Kidney glomerular epithelial cell (primary cell): Measurements from ENCODE around the gene CHST11.

Experiments used
- DNase-seq: peaks from one replicate; lab custom pipeline; 2025; lab: John Stamatoyannopoulos, UW

Gene CHST11

DNA sequence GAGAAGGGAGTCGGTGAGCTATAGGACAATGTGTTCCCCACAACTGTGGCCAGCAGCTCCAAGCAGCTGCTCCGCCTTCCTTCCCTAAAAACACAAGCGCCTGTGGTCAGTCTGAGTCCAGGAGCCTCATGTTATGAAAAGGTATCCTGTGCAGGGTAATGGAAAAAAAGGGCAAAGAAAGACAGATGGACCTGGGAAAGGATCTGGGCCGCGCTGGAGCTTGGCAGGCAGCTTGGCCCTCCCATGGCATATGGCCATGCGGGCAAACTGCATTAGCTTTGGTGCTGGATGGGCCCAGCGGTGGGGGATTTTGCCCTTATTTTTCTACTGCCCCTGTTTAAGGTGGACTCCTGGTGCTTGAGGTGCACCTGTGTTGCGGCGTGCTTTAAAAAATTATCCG is 23.7 kb upstream of the CHST11 start:
- no peak for DNase-seq

DNA sequence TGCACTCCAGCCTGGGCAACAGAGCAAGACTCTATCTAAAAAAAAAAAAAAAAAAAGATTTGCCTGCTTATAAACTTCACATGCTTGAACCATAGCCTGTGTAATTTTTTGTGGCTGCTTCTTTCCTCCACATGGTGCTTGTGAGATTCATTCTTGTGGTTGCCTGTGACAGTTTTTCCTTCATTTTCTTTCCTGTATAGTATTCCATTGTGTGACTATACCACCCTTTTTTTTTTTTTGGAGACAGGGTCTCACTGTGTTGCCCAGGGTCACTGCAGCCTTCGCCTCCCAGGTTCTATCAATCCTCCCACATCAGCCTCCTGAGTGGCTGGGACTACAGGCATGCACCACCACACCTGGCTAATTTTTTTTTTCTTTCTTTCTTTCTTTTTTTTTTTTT is 22.6 kb upstream of the CHST11 start:
- no peak for DNase-seq

DNA sequence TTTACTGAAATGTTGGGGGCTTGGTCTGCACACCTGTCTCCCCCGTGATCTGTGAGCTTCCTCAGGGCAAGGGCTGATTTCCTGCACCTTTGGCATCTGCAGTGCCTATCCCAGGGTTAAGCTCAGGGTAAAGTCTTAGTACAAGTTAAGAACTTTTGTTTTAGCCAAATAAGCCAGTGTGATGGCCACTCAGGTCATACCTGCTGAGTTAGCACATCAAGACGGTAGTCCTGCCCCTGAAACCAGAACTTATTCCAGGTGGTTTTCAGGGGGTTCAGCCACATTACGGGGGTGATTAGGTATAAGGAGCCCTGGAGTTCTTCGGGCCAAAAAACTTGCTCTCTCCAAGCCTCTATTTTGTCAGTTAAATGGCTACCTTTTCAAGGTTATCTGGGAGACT is 21.6 kb upstream of the CHST11 start:
- DNase-seq, result no peak

DNA sequence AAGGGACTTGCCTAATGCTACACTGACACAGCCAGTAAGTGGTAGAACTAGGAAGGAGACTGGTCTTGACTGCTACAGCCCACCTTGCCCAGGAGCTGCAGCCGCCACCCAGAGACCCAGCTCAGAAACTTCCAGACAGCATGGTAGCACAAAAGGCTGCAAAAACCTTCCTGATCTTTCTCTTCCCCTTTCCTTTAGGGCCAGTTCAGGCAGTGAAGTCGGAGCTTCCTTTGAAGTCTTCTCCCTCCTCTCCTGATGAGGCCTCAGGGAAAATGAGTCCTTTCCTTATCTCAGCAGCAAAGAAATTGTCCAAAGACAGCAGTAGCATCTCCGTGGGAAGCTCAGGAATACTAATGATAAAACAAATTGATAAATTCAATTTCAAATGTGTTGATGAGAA is 21.0 kb upstream of the CHST11 start:
- DNase-seq, result no peak

DNA sequence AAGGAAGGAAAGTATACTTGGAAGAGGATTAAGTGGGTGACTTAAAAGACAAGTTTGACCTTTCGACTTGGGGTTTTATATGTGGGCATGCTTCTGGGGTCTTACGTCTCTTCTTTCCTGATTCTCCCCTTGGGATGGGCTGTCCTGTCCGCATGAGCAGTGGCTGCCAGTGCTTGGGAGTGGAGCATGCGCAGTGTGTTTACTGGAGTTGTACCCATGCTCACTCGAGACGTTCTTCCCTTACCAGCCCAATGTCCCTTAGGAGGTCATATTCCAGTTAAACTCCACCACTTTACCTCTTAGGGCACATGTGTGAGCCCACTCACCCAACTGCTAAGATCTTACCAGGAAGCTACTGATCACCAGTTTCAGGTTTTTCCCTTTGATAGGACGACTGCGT is 20.0 kb upstream of the CHST11 start:
- no peak for DNase-seq

DNA sequence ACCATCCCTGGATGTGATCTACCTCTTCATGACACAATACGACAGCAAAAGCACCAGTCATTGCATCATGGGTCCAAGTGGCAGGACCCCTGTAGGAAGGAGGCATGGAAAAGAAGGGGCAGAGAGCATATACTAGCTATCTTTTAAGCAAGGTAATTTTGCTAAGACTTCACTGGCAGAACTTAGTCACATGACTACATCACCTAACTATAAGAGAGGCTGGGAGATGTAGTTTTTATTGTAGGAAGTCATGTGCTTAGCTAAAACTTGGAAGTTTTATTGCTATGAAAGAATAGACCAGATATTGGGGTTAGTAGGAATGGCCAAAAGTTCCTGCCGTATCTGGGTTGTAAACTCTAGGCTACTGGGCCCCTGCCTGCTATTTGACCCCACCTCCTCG is 18.6 kb upstream of the CHST11 start:
- no peak for DNase-seq

DNA sequence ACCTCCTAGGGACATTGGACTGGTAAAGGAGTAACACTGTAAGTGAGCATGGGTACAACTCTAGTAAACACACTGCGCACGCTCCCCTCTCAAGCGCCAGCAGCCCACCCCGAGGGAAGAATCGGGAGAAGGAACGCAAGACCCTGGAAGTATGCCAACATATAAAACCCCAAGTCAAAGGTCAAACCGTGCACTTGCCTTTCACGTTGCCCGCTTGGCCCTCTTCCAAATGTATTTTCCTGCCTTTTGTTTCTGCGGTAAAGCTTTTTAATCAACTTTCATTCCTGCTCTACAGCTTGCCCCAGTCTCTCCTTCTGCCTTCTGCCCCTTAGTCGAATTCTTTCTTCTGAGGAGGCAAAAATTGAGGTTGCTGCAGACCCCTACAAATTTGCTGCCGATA is 17.6 kb upstream of the CHST11 start:
- no peak for DNase-seq

DNA sequence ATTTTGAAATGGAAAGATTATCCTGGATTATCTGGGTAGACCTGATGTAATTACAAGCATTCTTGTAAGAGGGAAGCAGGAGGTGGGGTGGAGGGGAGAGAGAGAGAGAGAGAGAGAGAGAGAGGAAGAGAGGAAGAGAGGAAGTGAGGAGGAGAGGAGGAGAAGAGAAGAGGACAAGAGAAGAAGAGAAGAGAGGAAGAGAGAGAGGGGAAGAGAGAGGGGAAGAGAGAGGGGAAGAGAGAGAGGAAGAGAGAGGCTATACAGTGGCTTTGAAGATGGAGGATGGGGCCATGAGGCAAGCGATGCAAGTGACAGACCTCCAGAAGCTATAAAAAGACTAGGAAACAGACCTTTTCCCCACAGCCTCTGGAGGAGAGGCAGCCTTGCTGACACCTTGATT is 13.7 kb upstream of the CHST11 start:
- DNase-seq, result no peak

DNA sequence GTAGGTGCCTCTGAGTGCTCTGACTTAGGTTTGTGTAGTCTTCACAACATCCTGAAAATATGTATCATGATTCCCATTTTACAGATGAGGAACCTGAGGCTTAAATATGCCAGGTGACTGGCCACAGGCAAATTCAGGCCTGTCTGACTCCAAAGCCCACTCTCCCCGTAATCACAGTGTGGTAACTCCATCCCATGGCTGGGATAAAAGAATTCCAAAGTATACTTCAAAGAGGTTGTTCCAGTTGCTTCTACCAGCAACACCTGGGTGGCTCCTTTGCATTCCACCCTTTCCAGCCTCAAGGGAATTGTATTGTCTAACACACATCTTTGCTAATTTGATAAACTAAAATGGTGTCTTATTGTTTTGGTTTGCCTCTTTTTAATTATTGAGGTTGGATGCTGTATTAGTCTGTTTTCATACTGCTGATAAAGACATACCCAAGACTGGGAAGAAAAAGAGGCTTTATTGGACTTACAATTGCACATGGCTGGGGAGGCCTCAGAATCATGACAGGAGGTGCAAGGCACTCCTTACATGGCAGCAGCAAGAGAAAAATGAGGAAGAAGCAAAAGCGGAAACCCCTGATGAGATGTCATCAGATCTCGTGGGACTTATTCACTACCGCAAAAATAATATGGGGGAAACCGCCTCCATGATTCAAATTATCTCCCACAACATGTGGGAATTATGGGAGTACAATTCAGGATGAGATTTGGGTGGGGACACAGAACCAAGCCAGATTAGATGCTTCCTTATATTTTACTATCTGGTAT is 9.9 kb upstream of the CHST11 start:
- no peak for DNase-seq

DNA sequence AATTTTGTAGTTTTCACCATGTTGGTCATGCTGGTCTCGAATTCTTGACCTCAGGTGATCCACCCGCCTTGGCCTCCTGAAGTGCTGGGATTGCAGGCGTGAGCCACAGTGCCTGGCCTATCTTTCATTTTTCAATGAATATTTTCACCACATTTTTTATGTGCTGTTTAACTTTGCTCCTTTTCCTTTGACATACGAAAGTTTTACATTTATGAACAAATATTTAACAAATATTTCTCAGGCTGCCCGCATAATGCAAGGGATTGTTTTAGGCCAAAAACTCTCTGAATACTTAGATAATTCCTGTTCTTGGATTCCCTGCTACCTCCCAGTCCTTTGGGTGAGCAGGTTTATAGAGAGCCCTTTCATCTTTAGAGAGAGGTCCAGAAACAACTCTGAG is 8.7 kb upstream of the CHST11 start:
- DNase-seq, result no peak

DNA sequence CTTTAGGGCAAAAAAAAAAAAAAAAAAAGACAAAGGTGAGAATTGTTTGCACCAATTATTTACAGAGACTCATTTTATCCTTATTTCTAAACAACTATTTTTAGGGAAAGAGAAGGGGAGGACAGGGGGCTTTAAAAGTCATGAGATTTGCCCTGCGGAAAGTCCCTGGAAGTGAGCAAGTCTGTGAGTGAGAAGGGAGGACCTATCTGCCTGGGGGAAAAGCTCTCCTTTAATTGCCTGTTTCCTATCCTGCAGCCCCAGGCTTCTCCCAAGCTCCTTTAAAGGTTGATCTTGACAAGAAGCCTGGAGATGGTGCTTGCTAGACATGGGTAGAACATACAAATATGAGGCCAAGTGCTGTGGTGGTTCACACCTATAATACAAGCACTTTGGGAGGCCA is 8.3 kb upstream of the CHST11 start:
- no peak for DNase-seq

DNA sequence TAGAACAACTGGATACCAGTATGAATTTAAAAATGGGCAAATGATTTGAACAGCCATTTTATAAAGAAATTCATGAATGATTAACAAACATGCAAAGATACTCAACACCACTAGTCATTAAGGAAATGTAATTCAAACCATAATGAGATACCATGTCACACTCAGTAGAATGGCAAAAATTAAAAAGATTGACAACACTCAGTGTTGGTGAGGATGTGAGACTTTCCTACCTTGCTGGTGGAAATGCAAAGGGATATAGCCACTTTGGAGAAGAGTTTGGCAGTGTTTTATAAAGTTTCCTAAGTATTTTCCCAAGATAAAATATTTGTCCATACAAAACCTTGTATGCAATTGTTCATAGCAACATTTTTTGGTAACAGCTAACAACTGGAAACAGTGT is 6.0 kb upstream of the CHST11 start:
- DNase-seq, result no peak

DNA sequence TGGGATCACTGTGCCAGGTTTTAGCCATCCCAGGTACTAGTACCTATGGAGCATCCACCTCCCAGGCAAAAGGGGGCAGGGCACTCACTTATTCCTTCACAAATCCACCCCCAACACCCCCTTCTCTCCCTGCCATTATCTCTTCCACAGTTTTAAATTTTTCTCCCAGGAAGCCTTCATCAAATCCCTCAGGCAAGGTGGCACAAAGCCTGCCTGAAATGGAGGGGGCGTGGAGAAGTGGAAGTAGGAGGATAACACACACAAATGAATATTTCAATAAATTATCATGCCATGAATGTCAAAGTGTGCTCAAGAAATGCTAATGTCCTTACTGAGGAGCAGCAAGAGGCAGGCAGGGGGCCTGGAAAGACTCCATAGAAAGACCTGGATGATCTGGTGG is 4.7 kb upstream of the CHST11 start:
- DNase-seq, result no peak

DNA sequence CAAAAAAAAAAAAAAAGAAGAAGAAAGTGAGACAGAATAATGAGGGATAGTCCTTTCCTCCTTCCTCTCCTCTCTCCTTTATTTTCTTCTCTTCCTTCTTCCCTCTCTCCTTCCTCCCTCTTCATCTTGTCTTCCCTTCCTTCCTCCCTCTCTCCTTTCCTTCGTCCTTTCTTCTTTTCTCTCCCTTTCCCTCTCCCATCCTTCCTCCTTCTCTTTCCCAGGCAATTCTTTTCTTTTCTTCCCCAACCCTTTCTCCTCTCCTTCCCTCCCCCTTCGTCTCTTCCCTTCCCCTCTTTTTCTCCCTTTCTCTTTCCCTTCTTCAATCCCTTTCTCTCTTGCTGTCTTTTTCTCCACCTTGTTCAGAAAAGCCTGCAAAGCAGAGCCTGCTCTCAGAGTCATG is 3.6 kb upstream of the CHST11 start:
- no peak for DNase-seq

DNA sequence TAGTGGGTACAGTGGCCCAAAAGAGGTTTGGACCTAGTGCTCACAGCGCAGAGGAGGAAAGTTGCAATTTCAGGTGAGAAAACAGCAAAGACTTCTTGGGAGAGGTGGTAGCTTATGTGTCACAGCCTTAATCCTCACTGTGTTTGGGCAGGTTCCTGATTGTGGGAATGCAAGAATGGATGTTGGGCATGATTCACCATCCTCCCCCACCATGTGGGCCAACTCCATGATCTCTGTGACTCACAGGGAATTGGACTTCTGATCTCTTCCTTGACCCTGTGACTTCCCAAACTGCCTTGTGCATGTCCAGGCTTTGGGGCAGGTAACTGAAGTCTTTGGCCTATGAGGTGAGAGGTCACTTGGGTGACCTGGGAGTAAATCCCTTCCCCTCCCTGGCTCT is 1.8 kb upstream of the CHST11 start:
- DNase-seq, result peak; percentile 58

DNA sequence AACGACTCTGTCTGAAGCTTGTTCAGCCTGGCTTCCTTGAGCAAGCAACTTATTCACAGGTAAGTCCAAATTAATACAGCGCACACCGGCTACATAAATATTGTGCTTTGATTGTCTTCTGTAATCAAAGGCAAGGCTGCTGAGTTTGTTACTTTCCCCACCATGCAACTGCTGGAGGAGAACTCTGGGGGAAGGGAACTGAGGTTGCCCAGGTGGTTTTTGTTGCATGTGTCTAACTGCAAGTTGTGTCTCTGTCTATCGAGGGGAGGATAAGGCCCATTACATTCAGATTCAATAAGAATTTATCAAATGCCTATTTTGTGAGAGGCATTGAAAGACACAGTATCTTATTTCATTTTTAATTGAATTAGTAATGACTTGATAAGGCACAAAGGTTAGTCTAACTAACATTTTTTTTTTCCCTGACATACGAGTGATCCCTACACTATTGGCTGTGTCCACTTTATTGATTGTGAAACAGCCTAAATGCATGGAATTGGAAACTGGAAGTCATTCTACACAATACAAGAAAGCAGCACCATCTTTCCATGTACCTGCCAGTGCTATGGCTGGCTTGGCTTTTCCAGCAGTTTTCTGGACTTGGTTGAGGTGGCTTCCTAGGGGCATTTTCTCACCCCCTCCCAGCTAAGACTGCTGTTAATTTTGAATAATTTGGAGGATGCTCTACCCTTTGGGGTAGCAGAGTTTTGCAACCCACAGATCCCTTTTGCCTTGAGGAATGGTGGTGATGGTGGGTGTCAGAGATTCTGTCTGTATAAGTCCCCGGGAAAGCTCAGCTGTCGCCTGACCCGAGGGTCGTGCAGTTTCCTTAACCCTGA is 951 bp upstream of the CHST11 start:
- no peak for DNase-seq

DNA sequence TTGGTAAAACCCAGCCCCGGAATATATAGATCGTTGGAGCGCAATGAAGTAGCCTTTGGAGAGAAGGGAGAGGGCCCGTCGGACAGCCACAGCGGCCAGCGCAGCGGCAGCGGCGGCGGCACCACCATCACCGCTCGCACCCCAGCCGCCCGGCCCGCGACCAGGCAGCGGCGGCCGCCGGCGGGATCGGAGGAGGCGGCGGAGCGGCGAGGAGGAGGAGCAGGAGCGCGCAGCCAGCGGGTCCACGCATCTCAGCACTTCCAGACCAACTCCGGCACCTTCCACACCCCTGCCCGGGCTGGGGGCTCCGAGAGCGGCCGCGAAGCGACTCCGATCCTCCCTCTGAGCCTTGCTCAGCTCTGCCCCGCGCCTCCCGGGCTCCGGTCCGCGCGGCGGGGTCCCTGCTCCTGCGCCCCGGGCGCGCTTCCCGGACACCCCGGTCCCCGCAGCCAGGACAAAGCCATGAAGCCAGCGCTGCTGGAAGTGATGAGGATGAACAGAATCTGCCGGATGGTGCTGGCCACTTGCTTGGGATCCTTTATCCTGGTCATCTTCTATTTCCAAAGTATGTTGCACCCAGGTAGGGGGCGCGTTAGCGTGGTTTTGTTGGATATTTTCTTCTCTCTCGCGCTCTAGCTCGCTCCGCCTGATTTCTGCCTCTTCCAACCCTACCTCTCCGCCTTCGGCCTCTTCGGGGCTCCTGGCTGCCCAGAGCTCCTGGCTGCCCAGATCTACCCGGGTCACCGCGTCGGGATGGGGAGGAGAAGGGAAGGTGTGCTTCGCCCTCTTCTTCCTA is 400 bp downstream of the CHST11 start:
- DNase-seq, result peak; percentile 78

DNA sequence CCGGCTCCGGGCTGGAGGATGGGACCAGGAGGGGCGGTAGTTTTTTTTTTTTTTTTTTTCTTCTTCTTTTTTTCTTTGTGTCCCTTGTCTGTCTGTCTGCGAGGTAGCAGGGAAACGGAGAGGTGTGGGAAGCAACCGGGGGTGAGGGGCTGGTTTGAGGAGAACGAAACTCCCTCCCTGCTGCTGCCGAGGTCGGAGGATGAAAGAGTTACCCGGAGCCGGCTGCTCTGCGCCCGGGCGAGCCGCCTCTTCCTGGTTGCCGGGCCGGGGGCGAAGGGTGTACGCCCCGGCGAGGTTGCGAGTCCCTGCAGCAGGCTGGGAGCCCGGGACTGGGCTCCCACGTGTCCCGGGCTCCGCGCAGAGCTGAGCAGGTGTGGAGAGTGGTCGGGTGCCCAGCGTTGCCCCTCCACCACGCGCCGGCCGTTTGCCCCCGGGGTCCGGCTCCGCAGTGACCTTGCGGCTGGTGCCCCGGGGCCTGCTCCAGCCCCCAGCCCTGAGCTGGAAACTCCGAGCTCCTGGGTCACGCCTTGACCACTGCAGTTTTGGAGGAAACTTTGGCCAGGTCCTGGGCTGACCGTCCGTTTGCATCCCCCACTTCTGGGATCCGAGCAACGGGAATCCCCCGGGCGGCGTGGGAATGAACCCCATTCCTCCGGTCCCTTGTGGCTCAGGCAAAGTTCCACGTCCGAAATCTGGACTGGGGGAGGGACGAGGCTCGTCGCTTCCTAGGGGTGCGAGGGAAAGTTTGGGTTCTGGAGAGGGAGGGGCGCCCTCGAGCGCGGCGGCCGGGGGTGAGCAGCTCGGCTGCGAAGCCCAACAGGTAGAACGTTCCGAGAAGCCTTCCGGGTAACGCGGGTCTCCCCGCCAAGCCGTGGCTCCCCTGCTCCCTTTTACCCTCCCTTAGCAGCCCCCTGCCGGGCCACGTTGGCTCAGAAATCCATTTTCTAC is 1.3 kb downstream of the CHST11 start:
- DNase-seq, result no peak

DNA sequence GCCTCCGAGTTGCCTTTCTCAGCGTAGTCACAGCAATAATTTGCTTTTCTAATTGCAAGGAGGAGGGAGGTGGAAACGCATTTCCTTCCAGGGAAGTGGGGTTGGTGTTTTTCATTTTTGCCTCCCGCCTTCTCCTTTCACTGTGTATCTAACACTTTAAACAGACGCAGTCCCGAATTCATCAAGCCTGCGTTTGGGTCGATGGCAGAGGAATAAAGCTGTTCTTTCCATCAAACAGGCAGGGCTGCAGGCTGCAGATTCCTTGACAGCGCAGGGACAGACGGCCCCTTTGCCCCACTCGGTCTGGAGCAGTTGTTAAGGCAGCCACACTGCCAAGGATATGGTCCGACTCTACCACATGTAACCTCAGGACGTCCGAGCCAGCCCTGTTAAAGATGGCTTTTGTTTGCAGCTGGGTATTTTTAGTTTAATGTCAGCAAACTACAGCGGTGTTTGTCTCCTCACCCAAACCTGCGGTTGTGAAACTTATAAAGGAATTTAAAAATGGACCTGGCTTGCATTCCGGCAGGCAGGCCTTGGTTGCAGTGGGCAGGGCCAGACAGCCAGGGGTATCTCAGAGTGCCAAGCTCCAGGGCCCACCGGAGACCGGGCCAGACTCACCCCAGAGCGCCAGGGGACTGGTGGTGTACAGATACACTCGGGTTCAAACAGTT is 2.1 kb downstream of the CHST11 start:
- no peak for DNase-seq

DNA sequence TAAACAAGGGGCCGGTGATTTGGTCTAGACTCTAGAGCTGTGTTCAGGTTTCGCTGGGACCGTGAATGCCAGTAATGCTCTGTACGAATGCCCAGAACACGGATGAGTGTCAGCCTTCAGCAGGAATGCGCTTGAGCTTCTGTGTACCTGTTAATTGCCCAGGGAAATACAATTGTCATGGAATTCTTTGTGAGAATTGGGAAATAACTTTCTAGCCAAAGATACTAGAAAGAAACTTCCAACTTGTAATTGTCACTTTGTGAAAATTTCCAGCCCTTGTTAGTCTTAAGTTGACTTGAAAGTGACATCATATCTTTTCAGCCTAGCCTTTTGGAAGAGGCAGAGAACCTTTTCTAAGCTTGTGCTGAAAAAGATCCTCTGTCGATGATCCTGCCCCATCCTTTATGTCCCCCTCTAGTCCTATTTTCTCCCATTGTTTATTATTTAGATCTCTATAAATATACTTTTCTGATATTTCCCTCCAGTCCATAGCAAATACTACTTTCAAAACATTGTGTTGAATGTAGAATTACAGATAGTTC is 2.7 kb downstream of the CHST11 start:
- DNase-seq, result no peak
